NCI-H460 (cell line): ENCODE measurements around the gene TXNDC16. TPM values are rescaled to one million over a fixed set of nuclear protein-coding genes. Genes with fewer than 3 reads are reported as not detected.
"Not testable (repeated sequence)": the region's sequence is repeated elsewhere in the genome, so short reads cannot be mapped to it uniquely, and the experiment has no call there.

Experiments used
- DNase-seq: peaks from one replicate; pipeline ENCODE4 v3.0.0-alpha.2; 2016; ENCODE audit warnings: low read depth; ENCODE audit errors: extremely low read depth
- polyA plus RNA-seq: library from polyadenylated mRNA; depleted of rRNA; stranded (reverse); fragments of >200 nt; gene quantifications from 2 replicates; pipeline ENCODE4 v1.2.3, GENCODE V29; 2014; cell fraction: nucleus; rRNA removed
- total RNA-seq: library from RNA; depleted of rRNA; stranded (reverse); fragments of >200 nt; shearing (Covaris generic); gene quantifications from 2 replicates; pipeline ENCODE4 v1.2.3, GENCODE V29; 2014; rRNA removed

TXNDC16 gene, protein sequence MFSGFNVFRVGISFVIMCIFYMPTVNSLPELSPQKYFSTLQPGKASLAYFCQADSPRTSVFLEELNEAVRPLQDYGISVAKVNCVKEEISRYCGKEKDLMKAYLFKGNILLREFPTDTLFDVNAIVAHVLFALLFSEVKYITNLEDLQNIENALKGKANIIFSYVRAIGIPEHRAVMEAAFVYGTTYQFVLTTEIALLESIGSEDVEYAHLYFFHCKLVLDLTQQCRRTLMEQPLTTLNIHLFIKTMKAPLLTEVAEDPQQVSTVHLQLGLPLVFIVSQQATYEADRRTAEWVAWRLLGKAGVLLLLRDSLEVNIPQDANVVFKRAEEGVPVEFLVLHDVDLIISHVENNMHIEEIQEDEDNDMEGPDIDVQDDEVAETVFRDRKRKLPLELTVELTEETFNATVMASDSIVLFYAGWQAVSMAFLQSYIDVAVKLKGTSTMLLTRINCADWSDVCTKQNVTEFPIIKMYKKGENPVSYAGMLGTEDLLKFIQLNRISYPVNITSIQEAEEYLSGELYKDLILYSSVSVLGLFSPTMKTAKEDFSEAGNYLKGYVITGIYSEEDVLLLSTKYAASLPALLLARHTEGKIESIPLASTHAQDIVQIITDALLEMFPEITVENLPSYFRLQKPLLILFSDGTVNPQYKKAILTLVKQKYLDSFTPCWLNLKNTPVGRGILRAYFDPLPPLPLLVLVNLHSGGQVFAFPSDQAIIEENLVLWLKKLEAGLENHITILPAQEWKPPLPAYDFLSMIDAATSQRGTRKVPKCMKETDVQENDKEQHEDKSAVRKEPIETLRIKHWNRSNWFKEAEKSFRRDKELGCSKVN
- total RNA-seq: 2.7 and 3.4 TPM in 2 replicates
- 3.9 and 4.0 TPM in 2 replicates for polyA plus RNA-seq

DNA sequence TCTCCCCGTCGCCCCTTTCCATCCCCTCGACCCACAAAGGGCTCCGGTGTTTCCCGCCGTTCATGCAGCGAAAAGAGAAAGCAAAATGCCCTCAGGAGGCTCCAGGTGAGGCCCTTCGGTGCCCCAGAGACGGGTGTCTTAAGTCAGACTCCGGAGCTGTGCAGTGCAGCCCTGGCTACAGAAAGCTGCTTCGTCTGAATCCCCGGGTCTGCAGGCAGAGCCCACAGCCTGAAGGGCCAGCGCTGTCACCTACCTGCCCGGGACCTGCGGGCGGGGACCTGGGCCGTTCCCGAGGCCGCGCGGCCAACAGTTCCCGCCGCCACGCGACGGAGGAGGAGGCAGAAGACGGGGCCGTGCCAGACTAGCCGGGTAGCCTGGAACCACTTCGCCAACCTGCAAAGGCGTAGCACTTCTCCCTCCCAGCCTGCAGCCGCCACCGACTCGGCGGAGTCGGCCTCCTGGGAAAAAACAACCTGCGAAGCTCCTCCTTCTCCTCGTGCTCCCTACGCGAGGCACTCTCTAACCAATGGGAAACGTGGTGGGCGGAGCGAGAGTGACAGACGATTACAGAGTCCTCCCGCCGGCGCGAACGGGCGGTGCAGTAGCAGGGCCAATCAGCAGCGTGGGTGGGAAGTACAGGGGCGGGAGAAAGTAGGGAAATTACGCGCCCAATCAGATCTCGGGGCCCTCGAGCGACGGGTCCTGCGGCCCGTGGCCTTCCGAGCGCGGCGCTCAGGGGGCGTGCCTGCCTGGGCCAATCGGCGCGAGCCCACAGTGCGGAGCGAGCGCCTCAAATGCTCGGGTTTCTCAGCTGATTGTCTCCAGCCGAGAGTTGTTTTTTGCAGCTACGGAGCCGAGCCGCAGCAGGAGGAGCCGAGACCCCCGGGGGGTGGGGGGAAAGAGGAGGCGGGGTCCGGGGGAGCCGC lies at the start of gene TXNDC16, which contains the start of gene GPR137C:
TXNDC16 (minus strand) TSS at position 443 of the 926 bp plus-strand sequence. CDS start 8,948 bp downstream, outside the sequence.
GPR137C (plus strand) TSS at position 774 of the 926 bp plus-strand sequence. CDS start 312 bp downstream, outside the sequence.
- DNase-seq: peak; percentile 99

DNA sequence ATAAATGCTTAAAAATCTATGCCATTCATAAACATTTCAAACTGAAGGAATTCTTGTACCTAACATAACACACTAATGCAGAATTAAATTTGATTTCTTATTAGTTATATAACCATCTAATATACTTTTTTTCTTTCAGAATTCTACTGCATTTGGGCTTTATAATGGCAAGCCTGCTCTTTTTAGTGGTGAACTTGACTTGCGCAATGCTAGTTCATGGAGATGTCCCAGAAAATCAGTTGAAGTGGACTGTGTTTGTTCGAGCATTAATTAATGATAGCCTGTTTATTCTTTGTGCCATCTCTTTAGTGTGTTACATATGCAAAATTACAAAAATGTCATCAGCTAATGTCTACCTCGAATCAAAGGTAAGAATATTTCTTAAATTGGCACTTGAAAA lies 47.7 kb upstream of the TXNDC16 start:
- no peak for DNase-seq

DNA sequence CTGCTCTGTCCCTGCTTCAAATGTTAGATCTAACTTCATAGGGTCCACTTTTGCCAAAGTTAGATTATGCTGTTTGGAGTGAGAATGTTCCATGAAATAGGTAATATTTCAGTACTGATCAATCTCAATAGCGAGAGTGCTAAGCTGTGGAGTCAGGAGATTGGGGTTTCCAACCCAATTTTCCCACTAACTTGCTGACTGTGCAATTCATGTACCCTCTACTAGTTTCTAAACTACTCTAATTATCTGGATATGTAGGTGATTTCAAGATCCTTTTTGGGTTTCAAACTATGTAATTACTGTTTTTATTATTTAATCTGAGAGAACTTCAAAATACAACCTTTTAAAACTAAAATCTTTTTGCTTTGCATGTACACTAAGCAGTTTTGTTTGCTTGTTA lies 46.3 kb upstream of the TXNDC16 start:
- DNase-seq: no peak

DNA sequence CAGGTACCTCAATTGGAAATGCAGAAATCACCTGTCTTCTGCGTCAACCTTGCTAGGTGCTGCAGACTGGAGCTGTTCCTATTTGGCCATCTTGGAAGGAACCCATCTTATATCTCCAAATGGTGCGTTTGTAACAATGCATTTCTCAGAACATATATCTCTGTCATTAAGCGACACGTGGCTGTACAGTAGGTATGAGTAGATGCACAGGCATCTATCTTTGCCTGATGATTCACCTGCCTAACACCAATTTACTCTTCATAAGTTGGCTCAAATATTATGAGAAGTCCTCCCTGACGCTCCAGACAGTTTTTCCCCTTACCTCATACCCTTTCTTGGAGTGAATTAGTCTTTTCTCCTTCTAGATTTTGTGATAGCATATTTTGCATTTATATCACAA lies 44.6 kb upstream of the TXNDC16 start:
- no peak for DNase-seq

DNA sequence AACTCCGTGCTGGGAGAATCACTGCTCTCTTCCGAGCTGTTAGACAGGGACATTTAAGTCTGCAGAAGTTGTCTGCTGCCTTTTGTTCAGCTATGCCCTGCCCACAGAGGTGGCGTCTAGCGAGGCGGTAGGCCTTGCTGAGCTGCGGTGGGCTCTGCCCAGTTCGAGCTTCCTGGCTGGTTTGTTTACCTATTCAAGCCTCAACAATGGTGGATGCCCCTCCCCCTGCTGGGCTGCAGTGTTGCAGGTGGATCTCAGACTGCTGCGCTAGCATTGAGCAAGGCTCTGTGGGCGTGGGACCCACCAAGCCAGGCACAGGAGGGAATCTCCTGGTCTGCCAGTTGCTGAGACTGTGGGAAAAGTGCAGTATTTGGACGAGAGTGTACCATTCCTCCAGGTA lies 44.0 kb upstream of the TXNDC16 start:
- DNase-seq: no peak

DNA sequence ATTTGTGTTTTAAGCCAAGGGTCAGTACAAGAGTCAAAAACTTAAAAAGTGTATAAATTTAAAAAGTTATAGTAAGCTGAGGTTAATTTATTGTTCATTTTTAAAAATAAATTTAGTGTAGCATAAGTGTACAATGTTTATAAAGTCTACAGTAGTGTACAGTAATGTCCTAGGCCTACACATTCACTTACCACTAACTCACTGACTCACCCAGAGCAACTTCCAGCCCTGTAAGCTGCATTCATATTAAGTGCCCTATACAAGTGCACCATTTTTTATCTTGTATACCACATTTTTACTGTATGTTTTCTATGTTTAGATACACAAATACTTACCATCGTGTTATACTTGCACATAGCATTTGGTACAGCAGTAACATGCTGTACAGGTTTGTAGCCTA lies 38.0 kb upstream of the TXNDC16 start:
- DNase-seq: no peak

DNA sequence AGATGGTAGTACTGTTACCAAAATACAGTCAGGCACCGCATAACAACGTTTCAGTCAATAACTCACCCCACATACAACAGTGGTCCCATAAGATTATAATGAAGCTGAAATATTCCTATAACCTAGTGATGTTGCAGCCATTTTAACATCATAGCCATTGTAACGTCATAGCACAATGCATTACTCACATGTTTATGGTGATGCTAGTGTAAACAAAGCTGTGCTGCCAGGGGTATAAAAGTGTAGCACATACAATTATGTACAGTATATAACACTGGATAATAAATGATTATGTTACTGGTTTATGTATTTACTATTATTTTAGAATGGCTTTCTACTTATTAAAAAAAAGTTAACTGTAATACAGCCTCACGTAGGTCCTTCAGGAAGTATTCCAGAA lies 37.3 kb upstream of the TXNDC16 start:
- DNase-seq: no peak

DNA sequence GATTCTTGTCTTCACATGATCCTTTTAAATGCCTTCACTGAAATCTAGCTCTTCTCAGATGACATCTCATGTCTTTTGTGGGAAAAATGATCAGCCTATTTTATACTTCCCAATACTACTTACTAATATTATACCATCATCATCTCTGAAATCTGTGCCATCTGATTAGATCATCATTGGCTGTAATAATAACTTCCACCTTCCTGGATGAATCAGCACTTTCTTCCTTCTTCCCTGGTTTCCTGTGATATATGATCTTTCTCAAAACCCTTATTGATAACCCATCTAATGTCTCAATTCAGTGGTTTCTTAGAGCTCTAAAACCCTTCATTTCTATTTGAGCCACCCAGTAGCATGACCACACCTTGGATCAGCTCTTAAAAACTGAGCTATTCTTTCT lies 31.2 kb upstream of the TXNDC16 start:
- DNase-seq: no peak

DNA sequence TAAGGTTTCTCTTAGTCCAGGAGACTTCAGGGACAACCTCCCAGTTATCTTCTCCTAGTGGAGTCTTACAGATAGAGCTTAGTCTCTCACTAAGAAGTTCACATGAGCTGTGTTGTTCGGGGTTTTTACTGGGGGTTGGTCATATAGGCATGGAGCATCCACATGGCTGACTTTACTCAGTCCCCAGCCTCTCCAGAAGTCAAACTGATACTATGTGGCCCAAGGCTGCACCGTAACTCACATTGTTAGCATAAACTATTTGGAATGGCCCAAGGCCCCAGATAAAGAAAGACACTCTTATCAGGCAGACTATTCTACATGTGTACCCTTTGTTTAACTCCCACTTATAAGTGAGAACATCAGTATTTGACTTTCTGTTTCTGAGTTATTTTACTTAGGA lies 23.6 kb upstream of the TXNDC16 start:
- no peak for DNase-seq

DNA sequence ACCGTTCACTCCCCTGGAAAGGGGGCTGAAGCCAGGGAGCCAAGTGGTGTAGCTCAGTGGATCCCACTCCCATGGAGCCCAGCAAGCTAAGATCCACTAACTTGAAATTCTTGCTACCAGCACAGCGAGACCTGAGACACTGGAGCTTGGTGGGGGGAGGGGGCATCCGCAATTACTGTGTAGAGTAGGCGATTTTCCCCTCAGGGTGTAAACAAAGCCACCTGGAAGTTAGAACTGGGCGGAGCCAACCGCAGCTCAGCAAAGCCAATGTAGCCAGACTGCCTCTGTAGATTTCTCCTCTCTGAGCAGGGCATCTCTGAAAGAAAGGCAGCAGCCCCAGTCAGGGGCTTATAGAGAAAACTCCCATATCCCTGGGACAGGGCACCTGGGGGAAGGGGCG lies 16.1 kb upstream of the TXNDC16 start:
- DNase-seq: not testable (repeated sequence)

DNA sequence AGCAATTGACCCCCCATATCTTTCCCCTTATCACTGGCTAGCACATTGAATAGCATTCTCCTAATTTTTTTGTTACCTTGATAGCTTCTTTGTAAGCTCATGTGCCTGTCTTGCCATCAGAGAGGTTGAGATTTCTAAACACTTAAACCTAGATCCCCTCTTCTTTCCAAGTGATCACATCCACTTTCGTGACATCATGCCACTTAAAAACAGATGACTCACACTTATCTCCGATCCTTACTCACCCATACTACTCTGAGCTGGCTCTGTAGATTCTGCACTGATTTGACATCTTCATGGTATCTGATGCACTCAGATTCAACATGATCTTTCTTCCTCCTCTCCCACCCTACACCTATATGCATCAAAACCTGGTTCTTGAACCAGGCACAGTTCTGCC lies 10.8 kb upstream of the TXNDC16 start:
- no peak for DNase-seq

DNA sequence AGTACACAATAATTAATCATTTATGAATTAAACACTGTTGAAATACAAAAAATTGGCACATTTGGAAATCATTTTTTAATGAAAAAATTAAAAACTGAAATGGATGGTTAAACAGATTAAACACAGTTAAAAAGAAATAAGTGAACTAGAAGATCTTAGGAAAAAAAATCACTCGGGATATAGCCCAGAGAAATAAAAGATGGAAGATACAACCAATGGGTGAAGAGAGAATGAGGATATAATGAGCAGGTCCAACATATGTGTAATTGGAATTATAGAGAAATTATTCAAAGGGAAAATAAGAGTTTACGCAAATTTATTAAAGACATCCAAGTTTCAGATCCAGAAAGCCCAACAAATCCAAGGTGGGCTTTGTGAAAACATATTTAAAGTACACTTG lies 6.4 kb upstream of the TXNDC16 start:
- no peak for DNase-seq

DNA sequence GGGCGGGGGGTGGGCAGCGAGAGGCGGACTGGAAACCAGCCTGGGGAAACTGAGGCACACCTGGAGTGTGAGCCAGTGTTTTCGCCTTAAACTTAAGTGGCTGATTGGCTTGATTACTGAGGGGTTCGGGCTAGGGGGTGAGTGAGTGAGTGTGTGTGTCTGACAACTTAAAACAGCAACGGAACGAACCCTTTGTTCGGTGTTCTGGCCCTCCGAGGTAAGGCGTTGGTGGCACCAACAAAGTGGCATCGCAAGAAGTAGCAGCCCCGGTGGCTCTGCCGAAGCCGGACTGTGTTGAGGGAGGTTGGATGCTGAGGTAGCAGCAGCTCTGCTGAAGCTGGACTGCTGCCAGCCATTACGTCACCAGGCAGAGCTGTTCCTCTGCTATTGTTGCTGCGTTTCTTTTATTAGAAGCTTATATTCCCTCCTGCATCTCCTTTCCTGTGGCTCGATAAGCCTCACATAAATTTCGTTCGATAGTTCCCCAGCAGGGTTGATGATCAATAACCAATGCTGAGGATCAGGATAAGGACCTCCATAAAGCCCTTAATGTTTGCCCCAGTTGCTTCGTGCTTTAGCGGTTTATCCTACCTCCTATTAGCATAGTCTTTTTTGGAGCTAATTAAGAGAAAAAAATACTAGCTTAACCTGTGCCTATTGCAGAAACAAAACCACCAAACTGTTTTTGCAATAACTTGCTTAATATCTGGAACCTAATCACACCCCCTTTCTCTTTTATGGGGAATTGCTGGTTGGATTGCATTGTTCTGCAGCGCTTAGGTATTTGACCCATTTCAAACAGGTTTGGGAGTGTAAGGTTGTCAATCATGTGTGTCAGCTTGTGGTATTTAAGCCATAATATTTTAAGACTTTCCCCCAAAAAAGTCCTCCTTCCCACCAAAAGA lies 1.6 kb upstream of the TXNDC16 start:
- DNase-seq: peak; percentile 39

DNA sequence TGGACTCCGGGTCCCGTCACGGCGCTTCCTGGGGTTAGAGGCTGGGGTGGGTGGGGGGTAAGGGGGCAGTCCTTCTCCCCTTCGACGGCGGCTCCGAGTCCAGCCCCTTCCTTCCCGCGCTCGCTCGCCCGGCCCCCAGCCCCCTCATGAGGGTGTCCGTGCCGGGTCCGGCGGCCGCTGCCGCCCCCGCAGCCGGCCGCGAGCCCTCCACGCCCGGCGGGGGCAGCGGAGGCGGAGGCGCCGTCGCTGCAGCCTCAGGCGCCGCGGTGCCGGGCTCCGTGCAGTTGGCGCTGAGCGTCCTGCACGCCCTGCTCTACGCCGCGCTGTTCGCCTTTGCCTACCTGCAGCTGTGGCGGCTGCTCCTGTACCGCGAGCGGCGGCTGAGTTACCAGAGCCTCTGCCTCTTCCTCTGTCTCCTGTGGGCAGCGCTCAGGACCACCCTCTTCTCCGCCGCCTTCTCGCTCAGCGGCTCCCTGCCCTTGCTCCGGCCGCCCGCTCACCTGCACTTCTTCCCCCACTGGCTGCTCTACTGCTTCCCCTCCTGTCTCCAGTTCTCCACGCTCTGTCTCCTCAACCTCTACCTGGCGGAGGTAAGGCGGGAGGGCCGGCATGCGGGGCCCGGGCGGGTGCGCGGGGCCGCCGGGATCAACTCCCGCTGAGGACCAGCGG lies 831 bp upstream of the TXNDC16 start:
- DNase-seq: no peak

DNA sequence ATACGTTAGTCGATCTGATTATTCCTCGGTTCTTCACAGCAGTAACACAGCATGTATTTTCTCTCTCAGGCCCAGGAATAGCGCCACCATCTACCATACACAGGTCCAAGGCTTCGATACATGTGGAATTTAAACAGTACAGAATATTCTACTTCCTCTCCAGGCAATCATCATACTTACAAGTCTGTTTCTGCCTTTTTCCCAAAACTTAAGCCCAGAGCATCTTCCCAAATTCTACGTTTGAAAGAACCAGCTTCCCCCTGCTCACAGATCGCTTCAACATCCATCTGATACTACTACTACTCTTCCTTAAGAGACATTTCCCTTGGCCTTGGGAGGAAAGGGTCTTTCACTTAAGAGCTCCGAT lies 626 bp downstream of the TXNDC16 start:
- no peak for DNase-seq

DNA sequence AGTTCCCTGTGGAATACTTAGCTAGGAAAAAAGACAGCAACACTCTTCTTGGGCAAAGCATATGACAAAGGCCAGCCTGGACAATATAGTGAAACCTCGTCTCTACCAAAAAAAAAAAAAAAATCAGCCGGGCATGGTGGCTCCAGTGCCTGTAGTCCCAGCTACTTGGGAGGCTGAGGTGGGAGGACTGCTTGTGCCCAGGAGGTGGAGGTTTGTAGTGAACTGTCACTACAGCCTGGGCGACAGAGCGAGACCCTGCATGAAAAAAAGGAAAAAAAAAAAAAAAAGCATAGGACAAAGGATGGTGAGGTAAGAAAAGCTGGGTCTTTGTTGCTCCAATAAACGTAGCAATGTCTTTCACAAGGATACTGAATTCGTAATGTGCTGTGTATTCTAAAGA lies 1.1 kb downstream of the TXNDC16 start:
- no peak for DNase-seq

DNA sequence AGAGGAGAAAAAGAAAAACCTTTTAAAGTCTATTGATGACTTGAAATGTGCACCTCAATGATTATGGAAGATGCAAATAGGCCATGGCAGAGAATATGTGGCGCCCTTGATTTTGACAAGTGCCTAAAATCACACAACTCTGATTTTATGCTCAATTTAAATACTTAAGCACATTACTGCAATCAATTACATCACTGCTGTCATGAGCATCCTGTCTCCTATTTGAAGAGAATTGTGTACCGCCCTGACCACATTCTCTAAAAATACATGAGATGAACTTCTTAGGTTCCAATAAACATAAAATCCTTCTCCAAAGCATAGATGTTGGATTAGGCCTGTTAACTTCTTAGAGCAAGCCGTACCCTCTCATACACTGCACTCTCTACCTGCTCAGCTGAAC lies 1.6 kb downstream of the TXNDC16 start:
- no peak for DNase-seq

DNA sequence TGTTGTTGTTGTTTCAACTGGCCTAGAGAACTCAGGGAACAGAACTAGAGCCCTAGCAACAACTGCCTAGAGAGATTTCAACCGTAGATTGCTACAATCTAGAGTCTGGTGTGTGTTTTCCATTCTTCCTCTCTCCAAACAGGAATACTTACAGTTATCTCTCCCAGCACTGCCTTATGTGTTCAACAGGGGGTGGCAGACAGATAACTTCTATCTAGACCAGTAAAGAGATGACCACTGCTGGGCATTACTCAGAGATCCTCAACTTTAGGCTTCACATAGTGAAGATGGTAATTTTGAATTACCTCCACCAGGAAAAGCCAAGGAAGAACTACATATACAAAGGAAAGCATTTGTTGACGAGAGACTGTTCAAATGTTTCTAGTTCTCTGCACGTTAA lies 4.8 kb downstream of the TXNDC16 start:
- DNase-seq: no peak

DNA sequence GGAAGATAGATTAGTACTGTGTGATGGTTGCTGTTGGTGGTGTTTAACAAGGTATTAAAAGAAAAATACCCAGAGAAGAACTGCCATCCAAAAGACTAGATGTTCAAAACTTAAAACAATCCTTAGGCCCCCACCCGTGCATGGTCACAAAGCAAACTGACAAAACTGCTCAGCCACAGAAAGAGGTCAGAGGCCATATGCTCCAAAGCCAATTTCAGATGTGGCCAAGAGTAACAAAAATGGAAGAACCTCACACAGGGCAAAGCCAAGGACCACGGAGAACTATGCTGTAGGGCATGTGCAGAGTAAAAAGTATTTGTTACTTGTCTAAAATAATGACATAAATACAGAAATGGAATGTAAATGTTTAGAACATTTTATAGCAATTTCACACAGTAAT lies 5.3 kb downstream of the TXNDC16 start:
- no peak for DNase-seq
